Measurements from ENCODE around the gene UBR4.
A peak's percentile ranks its signal among the peaks of the same experiment; 100 is the strongest.
"Not testable (repeated sequence)": the region's sequence is repeated elsewhere in the genome, so short reads cannot be mapped to it uniquely, and the experiment has no call there.

The UBR4 gene

GRCh38 chr1:19189270-19189669 is 20.8 kb downstream of the UBR4 start:
- TF ChIP-seq, protein P1, sequence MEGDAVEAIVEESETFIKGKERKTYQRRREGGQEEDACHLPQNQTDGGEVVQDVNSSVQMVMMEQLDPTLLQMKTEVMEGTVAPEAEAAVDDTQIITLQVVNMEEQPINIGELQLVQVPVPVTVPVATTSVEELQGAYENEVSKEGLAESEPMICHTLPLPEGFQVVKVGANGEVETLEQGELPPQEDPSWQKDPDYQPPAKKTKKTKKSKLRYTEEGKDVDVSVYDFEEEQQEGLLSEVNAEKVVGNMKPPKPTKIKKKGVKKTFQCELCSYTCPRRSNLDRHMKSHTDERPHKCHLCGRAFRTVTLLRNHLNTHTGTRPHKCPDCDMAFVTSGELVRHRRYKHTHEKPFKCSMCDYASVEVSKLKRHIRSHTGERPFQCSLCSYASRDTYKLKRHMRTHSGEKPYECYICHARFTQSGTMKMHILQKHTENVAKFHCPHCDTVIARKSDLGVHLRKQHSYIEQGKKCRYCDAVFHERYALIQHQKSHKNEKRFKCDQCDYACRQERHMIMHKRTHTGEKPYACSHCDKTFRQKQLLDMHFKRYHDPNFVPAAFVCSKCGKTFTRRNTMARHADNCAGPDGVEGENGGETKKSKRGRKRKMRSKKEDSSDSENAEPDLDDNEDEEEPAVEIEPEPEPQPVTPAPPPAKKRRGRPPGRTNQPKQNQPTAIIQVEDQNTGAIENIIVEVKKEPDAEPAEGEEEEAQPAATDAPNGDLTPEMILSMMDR (IDR thresholded peaks at IDR 0.05; ENCODE audit: insufficient read depth, low read depth, low read length, missing control alignments), result no peak
- DNase-seq (ENCODE audit: low read depth), result no peak
- no peak overlapping the region for H3K4me3 ChIP-seq (ENCODE audit: low read depth, low read length)

DNA sequence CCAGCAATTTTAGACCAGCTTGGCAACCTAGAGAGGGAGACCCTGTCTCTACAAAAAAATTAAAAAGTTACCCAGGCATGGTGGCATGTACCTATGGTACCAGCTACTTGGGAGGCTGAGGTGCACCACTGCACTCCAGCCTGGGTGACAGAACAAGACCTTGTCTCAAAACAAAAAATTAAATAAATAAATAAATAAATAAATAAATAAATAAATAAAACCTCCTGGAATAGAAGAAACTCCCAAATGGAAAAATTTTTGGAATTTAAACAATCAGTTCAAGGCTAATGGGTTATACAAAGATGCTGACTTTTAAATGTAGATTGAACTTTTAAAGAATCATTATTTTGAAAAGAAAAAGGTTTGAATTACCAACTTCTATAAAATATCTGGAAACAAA is 22.2 kb downstream of the UBR4 start:
- TF ChIP-seq, protein P1 (IDR thresholded peaks at IDR 0.05; ENCODE audit: insufficient read depth, low read depth, low read length, missing control alignments), result no peak
- no peak overlapping the region for H3K4me3 ChIP-seq (ENCODE audit: low read depth, low read length)
- no peak for DNase-seq (ENCODE audit: low read depth)

GRCh38 chr1:19186001-19186400 is 24.1 kb downstream of the UBR4 start:
- DNase-seq (ENCODE audit: low read depth), result no peak
- no peak overlapping the region for H3K4me3 ChIP-seq (ENCODE audit: low read depth, low read length)
- TF ChIP-seq, protein P1 (IDR thresholded peaks at IDR 0.05; ENCODE audit: insufficient read depth, low read depth, low read length, missing control alignments), result no peak

DNA sequence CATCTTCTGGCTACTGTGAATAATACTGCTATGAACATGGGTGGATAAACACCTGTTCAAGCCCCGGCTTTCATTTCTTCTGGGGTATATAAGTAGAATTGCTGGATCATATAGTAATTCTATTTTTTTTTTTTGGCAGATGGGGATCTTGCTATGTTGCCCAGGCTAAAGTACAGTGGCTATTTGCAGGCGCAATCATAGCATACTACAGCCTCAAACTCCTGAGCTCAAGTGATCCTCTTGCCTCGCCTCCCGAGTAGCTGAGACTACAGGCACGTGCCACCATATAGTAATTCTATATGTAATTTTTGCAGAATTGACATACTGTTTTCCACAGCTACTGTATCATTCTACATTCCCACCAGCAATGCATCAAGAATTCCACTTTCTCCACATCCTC is 27.8 kb downstream of the UBR4 start:
- TF ChIP-seq, protein P1 (IDR thresholded peaks at IDR 0.05; ENCODE audit: insufficient read depth, low read depth, low read length, missing control alignments), result no peak
- H3K4me3 ChIP-seq (ENCODE audit: low read depth, low read length), result no peak overlapping the region
- no peak for DNase-seq (ENCODE audit: low read depth)

DNA sequence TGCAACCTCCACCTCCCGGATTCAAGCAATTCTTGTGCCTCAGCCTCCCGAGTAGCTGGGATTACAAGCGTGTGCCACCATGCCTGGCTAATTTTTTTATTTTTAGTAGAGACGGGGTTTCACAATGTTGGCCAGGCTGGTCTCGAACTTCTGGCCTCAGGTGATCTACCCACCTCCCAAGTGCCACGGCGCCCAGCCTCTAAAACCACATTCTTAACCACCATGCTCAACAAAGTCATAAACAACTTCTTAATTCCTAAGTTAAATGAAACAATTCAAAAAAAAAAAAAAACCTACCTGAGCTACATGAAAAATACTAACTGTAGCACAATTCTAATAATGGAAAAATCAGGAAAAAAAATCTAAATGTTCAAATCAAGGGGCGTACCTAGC is 29.8 kb downstream of the UBR4 start:
- not testable (repeated sequence) for DNase-seq (ENCODE audit: low read depth); H3K4me3 ChIP-seq (ENCODE audit: low read depth, low read length)

GRCh38 chr1:19179597-19180264 is 30.3 kb downstream of the UBR4 start:
- TF ChIP-seq, protein P1 (IDR thresholded peaks at IDR 0.05; ENCODE audit: insufficient read depth, low read depth, low read length, missing control alignments), result peak; percentile 30
- peak; percentile 38 for DNase-seq (ENCODE audit: low read depth)
- H3K4me3 ChIP-seq (ENCODE audit: low read depth, low read length), result no peak overlapping the region

- no peak overlapping the region for H3K4me3 ChIP-seq (ENCODE audit: low read depth, low read length)
- no peak for DNase-seq (ENCODE audit: low read depth)
- TF ChIP-seq, protein P1 (IDR thresholded peaks at IDR 0.05; ENCODE audit: insufficient read depth, low read depth, low read length, missing control alignments), result no peak
Measured at GRCh38 chr1:19178734-19179398, 31.2 kb downstream of the UBR4 start.

Data from GM12865 (cell line).